Right renal pelvis (tissue), 4 donors: ENCODE measurements around the gene MRPL54. TPM values are rescaled to one million over a fixed set of nuclear protein-coding genes. Genes with fewer than 3 reads are reported as not detected.
"Not testable (repeated sequence)": the region's sequence is repeated elsewhere in the genome, so short reads cannot be mapped to it uniquely, and the experiment has no call there.

Source experiments
- DNase-seq, 4 donors: peaks; one replicate each; pipeline ENCODE4 v3.0.0-alpha.2; 2013; ENCODE audit warnings: low read depth in 4 of 4, low spot score in 3 of 4, missing footprints in 1 of 4
- polyA plus RNA-seq, 4 donors: library from polyadenylated mRNA; unstranded; fragments of 120-200 nt; gene quantifications; one replicate each; pipeline ENCODE4 v1.2.1, GENCODE V29; 2013; ENCODE audit not compliant: insufficient read length in 4 of 4

Gene MRPL54
- polyA plus RNA-seq, 4 donors = 32.1 to 43.9 (median 38.1) TPM

- DNase-seq = no peak
Observed at GRCh38 chr19:3738477-3739220, 23.8 kb upstream of the MRPL54 start.

DNA sequence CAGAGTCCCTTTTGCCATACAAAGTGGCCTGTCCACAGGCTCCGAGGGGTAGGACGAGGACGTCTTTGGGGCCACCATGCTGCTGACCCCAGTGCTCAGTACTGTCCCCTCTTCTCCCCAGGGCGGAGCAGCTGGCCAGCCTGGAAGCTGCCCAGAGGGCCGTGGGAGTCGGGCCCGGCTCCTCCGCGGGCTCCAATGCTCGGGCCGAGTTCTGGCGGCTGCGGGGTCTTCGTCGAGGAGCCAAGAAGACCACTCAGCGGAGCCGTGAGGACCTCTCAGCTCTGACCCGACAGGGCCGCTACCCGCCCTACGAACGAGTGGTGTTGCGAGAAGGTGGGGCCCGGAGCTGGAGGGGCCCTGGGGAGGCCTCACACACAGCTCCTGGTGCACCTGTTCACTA is 22.1 kb upstream of the MRPL54 start:
- no peak for DNase-seq

GRCh38 chr19:3743486-3743885 is 19.0 kb upstream of the MRPL54 start:
- no peak for DNase-seq

DNA sequence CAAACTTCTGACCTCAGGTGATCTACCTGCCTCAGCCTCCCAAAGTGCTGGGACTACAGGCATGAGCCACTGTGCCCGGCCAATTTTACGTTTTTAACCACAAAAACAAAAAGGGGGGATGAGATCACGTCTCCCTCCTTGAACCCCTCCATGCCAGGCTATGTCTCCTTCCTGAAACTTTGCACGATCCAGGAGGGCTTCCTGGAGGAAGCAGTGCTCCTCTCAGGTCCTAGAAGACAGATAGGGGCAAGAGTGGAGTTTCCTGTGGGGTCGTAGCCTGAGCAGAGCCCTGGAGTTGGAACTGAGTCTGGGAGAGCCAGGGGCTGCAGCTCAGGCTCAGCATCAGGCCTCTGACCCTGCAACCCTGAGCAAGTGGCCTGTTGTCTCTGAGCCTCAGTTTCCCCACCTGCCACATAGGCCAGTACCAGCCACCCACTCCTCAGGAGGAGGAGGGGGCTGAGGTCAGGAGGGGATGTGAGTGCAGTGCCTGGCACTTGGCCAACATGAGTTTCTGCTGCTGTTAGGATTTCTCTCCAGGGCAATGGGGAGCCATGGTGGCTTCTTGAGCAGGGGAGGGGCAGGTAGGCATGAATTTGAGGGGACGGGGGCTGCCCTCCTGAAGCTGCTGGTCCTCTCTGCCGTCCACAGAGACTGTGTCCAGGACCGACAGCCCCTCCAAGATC is 17.0 kb upstream of the MRPL54 start:
- DNase-seq = no peak

- DNase-seq = no peak
Observed at GRCh38 chr19:3746371-3747056, 16.0 kb upstream of the MRPL54 start.

DNA sequence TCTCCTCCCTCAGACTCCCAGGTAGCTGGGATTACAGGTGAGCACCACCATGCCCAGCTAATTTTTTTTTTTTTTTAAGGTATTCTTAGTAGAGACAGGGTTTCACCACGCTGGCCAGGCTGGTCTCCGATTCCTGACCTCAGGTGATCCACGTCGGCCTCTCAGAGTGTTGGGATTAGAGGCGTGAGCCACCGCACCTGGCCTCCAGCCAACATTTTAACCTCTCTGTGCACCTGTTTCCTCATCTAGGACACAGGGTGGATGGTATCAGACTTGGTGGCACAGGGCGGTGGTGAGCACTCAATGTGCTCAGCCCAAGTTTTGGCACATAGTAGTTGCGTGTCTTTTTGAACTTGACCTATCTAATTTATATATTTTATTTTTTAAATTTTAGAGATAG is 13.5 kb upstream of the MRPL54 start:
- no peak for DNase-seq

GRCh38 chr19:3750211-3750610 is 12.3 kb upstream of the MRPL54 start:
- no peak for DNase-seq

- no peak for DNase-seq
Observed at GRCh38 chr19:3751236-3751635, 11.2 kb upstream of the MRPL54 start.

- DNase-seq = no peak
Observed at GRCh38 chr19:3752492-3752891, 10.0 kb upstream of the MRPL54 start.

GRCh38 chr19:3753631-3754410 is 8.7 kb upstream of the MRPL54 start:
- DNase-seq = no peak

- DNase-seq = not testable (repeated sequence)
Observed at GRCh38 chr19:3757705-3758104, 4.8 kb upstream of the MRPL54 start.

DNA sequence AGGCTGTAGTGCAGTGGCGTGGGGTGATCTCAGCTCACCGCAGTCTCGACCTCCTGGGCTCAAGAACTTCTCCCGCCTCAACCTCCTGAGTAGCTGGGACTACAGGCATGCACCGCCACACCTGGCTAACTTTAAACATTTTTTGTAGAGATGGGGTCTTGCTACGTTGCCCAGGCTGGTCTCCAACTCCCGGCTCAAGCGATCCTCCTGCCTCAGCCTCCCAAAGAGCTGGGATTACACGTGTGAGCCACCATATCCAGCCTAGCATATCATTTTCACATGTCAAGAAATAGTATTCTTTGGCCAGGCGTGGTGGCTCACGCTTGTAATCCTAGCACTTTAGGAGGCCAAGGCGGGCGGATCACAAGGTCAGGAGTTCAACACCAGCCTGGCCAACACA is 4.2 kb upstream of the MRPL54 start:
- not testable (repeated sequence) for DNase-seq

DNA sequence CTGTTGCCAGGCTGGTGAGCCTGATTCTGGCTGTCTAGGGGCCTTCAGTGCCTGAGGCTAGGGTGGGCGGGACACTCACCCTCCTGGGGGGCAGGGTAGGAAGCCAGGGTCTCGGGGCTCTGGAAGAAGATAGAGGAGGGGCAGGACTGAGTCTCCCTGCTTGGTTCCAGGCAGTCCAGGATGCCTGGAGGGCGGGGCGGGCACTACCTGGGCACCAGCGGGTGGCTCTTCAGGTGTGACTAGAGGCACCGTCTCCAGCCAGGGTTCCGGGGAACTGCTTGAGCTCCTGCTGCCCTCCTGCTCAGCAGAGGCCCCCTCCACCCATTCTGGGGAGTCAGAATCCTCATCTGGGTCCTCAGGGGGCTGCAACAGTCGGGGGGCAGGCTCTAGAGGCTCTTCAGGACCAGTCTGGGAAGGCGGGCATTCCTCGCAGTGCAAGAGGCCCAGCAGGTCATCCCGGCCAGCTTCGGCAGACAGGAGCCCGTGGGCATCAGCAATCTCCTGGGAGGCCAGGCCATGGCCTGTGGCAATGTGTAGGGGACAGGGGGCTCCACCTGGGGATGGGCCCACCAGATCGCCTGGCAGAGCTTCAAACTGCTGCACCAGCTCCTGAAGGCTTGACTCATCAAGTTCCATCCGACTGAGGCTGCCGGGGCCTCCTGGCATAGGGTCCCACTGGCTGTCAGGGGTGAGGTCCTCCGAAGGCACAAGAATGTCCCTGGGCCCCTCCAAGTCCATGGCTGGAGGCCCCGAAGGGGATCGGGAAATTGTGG is 2.8 kb upstream of the MRPL54 start:
- DNase-seq = no peak

- DNase-seq = no peak
Observed at GRCh38 chr19:3760871-3761361, 1.6 kb upstream of the MRPL54 start.

GRCh38 chr19:3761382-3762129 is 926 bp upstream of the MRPL54 start, which contains the start of gene APBA3:
APBA3 (minus strand) TSS chr19:3761692; CDS start chr19:3760264, 1,428 bp downstream.
- DNase-seq = peak; percentile 73 to 86 (median 78)

DNA sequence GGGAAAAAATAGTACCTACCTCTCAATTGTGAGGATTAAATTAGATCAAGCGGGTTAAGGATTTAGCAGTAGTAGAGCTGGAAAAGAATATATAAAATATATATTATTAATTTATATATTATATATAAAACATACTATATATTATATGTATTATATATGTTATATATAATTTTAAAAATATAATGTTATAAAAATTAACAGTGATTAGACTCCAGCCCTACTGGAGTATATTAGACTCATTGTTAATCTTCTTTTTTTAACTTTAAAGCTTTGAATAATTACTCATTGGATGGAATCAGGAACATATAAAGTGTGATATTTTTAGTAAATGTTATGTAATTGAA is 380 bp upstream of the MRPL54 start:
- DNase-seq = no peak

GRCh38 chr19:3765121-3765520 is 2.6 kb downstream of the MRPL54 start:
- DNase-seq = no peak

- DNase-seq = not testable (repeated sequence)
Observed at GRCh38 chr19:3765757-3766156, 3.3 kb downstream of the MRPL54 start.

GRCh38 chr19:3766520-3766919 is 4.0 kb downstream of the MRPL54 start:
- DNase-seq = no peak
